ENCODE results near the gene EML5. TPM values are rescaled to one million over a fixed set of nuclear protein-coding genes. Genes with fewer than 3 reads are reported as not detected.

EML5 gene
- total RNA-seq, 4 donors from 2014 or later: 0.82 to 1.6 (median 1.3) TPM

DNA sequence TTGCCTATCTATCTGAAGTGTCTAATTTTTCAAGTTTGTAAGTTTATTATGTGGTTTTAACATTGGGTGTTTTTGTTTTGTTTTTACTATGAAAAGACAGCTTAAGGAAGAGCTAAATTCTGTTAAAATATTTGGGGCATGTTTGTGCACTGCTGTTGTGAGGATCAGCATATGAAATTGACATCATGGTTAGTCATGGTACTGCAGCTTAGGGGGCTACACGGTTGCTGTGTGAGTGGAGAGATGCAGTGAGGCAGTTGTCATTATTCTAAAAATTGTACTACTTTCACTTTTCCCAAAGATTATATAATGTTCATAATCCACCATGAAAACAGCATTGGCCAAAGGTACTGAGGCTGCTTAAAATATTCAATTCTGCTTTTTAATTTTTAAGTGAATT is 180.9 kb downstream of the EML5 start:
- no peaks in the 10 kb centered on the region for H3K27me3 ChIP-seq
- 25 to 35% methylated on average over 1 of the region's 1 CpG for WGBS, 2 donors
- TF ChIP-seq POLR2A (IDR thresholded peaks at IDR 0.05) (no peak), CTCF (IDR thresholded peaks at IDR 0.05) (no peak)
- peaks cover 15 to 81% (median 15%) of the 10 kb centered on the region in 3 donors for H3K36me3 ChIP-seq
- peaks cover 0 to 29% (median 8%) of the 10 kb centered on the region in 3 donors for H3K4me1 ChIP-seq
- DNase-seq: no peak
- no peak overlapping the region for H3K4me3 ChIP-seq
- H3K9me3 ChIP-seq: no peaks in the 10 kb centered on the region
- intact Hi-C loops (cut with DNase I): no loop called here
- H3K27ac ChIP-seq: no peak overlapping the region

DNA sequence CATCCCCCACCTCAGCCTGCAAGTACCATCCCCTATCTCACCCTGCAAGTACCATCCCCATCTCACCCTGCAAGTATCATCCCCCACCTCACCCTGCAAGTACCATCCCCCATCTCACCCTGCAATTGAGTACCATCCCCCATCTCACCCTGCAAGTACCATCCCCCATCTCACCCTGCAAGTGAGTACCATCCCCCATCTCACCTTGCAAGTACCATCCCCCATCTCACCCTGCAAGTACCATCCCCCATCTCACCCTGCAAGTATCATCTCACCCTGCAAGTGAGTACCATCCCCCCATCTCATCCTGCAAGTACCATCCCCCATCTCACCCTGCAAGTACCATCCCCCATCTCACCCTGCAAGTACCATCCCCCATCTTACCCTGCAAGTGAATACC is 184.9 kb downstream of the EML5 start:
- H3K27me3 ChIP-seq: no peaks in the 10 kb centered on the region
- no peak for TF ChIP-seq POLR2A (IDR thresholded peaks at IDR 0.05)
- TF ChIP-seq CTCF (IDR thresholded peaks at IDR 0.05): no peak
- H3K27ac ChIP-seq: no peak overlapping the region
- peaks cover 18 to 100% (median 19%) of the 10 kb centered on the region in 3 donors for H3K36me3 ChIP-seq
- DNase-seq: no peak
- H3K4me1 ChIP-seq: no peaks in the 10 kb centered on the region
- no peaks in the 10 kb centered on the region for H3K9me3 ChIP-seq
- no peak overlapping the region for H3K4me3 ChIP-seq
- intact Hi-C loops (cut with DNase I): no loop called here

DNA sequence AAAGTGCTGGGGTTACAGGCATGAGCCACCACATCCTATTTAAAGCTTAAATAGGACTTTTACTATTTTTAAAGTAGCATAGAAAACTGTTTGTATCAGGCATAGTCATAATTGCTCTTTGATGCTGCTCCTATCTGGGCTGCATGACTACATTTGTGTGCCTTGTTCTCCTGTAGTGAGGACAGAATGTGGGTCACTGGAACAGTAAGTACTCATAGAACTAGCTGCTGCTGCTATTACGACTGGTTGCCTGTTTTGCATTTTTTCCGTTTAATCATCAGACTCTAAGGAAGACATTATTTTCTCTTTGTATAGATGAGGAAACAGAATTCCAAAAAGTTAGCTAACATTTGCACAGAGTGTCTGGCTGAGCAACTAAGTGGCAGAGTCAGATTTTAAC is 187.2 kb downstream of the EML5 start:
- Histone ChIP-seq H3K4me1 (no peaks in the 10 kb centered on the region), H3K4me3 (no peak overlapping the region), H3K27me3 (no peaks in the 10 kb centered on the region), H3K27ac (no peak overlapping the region), H3K36me3 (peaks cover 19 to 100% (median 24%) of the 10 kb centered on the region in 3 donors), H3K9me3 (no peaks in the 10 kb centered on the region)
- DNase-seq: no peak
- intact Hi-C loops (cut with DNase I): no loop called here
- TF ChIP-seq POLR2A (IDR thresholded peaks at IDR 0.05): no peak
- no peak for TF ChIP-seq CTCF (IDR thresholded peaks at IDR 0.05)
- WGBS, 2 donors: 71 to 73% methylated on average over 2 of the region's 2 CpGs

DNA sequence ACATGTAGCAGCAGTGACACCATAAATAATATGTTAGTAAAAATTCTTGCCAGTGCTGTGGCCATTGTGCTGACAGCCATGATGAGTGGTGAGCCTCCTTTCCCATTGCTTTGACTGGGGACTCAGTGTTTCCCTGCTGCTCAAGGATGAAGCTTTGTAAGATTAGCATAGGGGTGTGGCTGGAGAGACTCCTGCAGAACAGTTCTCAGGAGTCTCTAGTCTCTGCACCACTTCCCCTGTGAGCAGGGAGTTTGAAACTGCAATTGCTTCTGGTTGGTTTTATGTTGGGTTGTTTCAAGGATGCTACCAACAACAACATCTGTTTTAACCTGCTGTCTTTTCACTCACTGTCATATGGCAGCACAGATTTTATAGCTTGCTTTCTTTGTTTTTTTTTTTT is 188.5 kb downstream of the EML5 start:
- TF ChIP-seq POLR2A (IDR thresholded peaks at IDR 0.05) (no peak), CTCF (IDR thresholded peaks at IDR 0.05) (no peak)
- DNase-seq: no peak

DNA sequence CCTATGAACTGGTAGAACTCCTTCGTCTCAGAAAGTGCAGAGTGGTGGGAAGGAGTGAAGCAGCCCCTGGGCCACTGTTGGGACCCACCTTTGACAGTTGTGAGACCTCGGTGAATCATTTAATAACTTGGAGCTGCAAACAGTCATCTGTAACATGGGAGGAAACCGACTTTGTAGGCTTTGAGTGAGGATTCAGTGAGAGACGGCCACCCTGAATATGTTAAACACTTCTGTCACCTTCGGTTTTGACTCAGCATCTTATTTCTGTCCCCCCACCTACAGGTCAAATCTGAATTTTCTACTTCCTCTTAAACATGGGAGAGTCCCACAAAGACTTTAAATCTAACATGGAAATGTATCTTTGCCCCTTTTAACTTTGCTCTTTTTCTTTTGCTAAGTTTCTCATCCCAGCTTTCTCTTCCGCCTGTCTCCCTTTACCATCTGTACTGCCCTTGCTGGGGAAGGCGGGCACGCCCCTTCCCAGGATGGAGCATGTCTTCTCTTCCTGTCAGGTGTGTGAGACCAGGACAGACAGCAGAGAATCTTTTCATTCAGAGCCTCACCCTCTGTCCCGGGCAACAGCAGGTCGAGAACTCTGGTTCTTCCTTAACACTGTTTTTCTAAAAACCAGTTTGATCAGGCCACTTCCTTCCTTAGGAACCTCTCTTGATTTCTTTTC is 192.9 kb downstream of the EML5 start:
- 64 to 77% methylated on average over 10 of the region's 10 CpGs for WGBS, 2 donors

More for the DNA sequence above, 188.5 kb downstream of the EML5 start:
- Histone ChIP-seq H3K4me1 (no peaks in the 10 kb centered on the region), H3K9me3 (no peaks in the 10 kb centered on the region), H3K27me3 (no peaks in the 10 kb centered on the region), H3K36me3 (peaks cover 13 to 100% (median 18%) of the 10 kb centered on the region in 3 donors), H3K4me3 (no peak overlapping the region), H3K27ac (no peak overlapping the region)
- intact Hi-C loops (cut with DNase I): no loop called here

More for the DNA sequence above, 192.9 kb downstream of the EML5 start:
- no peak overlapping the region for H3K4me3 ChIP-seq
- H3K9me3 ChIP-seq: no peaks in the 10 kb centered on the region
- H3K27ac ChIP-seq: no peak overlapping the region
- H3K4me1 ChIP-seq: no peaks in the 10 kb centered on the region
- TF ChIP-seq CTCF (IDR thresholded peaks at IDR 0.05): no peak
- no peak for TF ChIP-seq POLR2A (IDR thresholded peaks at IDR 0.05)
- no peaks in the 10 kb centered on the region for H3K27me3 ChIP-seq
- peaks cover 4 to 100% (median 17%) of the 10 kb centered on the region in 3 donors for H3K36me3 ChIP-seq
- intact Hi-C loops (cut with DNase I): no loop called here
- no peak for DNase-seq
